Measurements from ENCODE around the gene NPPC.
"Not testable (repeated sequence)": the region's sequence is repeated elsewhere in the genome, so short reads cannot be mapped to it uniquely, and the experiment has no call there.

NPPC gene

DNA sequence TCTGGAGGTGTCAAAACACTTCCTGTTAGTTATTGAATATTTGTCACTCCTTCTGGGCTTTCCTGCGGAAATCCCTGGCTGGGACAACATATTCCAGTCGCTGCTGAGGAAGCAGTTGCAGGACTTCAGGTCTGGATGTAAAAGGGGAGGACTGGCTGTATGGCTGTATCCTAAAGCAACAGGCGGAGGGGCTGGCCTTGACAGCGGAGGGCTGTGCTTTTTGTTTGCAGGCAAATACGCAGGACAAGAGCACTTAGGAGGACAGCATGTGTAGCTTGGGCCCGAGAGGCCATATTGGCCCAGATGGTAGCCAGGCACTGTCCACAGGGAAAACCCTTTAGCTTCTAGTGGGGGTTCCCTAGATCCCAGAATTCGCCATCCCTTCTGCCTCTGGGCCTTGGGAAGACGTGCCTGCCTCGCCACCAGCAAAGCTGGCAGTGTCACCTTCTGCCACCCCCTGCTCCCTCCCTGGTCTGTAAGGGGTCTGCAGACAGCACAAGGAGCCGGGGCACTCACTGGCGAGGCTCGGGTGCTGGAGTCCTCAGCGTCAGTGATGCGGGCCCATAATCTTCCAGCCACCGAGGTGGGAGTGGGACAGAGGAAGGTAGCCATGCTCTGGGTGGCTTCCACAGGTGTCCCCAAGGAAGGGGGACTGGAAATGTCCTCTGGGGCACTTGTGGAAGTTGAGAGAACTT is 6.7 kb downstream of the NPPC start:
- no peak for DNase-seq

DNA sequence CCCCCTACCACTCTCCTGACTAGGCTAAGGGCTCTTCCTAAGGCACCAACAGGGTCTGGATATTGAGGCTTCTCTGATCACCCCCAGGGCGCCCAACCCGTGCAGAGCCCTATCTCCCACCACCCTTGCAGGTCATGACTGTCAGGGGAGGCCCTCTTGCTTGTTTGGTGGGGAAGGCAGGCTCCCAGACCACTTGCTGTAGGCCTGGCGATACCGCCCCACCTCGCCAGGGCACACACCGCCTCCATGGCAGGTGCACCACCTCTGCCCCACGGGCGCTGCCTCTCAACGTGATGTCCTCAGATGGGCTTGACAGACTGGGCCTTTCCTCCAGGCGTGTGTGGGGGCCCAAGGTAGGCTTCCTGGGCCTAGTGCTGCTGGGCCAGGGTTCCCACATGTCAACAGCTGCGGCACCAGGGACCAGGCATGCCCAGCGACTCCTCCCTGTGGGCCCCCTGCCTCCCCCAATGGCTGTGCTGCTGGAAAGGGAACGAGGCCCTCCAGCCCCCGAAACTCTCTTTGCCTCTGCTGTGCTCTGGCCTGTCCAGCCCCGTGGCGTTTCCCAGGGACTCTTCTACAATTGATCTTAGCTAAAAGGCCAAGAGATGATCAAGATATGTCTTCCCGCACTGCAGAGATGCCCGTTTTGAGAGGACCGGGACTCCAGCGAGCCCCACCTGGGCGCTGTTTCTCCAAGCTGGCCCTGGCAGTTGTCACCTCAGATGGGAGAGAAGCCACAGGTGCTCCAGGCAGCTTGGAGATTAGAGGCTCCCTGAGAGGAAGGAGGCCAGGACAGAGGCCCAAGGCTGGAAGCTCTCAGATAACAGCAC is 7.5 kb downstream of the NPPC start:
- DNase-seq, result no peak

DNA sequence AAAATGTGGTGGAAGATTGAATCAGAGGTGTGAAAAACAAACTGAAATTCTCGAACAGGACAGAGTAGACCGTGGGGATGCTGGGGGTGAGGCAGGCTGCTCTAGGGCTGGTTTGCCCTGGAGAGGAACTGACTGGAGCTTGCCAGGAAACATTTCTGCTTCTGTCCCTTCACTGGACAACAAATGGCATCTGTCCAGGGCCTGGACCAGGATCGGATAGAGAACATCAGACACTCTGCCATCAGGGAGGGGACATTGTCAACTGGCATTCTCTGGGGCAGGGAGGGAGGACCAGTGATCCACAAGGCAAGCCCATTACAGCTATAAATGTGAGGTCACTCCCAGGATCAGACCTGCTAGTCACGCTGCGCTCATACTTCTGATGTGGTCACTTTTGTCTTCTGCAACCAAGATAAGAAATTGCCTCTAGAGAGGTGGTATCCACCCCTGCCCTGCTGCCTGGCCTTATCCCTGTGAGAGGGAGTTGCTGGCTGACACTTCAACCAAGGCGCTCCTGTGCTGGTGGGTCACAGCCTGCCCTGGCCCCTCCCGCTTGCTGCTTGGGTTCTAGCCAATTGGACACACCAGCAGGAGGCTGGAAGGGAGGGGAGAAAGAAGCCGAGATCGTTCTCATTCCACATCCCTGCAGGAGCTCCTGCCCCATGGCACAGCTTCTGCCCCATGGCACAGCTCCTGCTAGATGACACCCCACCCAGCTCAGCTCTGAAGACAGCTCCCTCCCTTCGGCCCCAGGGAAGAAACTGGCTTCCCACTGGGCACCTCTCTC is 8.7 kb downstream of the NPPC start:
- peak; percentile 10 for DNase-seq

DNA sequence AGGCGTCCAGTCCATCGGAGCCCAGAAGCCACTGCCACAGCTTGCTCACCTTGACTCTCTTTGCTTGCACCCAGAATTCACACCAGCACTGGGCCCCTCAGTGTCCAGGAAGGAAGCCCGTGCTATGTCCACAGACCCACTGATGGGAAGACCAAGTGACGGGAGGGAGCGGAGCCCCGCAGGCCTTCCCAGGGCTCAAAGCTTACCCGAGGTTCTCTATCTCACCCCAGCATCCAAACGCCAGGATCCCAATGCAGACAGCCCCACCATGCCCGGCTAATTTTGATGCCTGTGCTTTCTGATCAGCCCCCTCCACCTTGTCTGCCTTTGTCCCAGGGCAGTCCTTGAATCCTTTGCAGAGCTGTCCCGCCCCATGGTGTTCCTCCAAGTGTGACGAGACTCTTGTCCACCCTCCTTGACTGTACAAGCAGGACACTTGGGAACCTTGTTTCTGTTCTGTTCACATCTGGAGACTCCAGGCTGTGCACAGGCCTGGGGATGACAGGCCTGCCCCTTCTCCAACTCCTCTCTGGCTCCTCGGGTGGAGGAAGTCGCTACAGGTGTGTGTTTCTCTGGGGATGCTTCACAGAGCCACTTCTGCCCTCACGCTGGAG is 12.0 kb downstream of the NPPC start:
- DNase-seq, result peak; percentile 34

DNA sequence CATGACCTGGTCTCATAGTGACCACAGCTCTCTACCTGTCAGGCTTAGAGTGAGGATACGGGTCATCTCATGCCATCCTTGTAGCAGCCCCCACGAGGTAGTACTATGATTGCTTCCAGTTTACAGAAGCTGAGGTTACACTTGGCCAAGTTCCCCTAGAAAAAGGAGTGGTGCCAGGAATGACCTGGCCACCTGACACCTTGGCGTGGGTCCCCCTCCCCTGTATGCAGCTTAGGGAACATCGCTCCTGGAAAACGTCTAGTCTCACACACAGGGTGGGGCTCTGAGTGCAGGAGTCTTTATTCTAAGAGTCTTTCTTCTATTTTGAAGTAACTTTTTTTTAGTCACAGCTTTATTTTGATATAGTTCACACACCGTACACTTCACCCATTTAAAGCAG is 14.8 kb downstream of the NPPC start:
- no peak for DNase-seq

DNA sequence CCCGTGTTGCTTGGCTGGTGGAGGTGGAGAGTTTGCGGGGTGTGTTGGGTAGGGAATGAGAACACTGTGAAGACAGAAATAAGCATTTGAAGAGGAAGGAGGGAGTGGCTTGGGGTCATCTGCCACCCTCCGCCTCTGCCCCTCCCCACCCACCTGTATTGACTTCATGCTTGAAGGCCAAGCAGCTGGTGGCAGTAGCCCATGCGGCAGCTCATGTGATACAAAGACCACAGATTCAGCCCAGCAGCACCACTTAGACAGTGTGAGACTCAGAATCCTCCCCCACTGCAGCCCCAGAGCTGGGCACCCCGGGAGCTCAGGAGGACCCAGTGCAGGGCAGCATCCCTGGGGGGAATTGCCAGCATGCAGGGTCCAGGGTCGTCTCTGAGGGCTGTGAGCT is 15.4 kb downstream of the NPPC start:
- peak; percentile 28 for DNase-seq

DNA sequence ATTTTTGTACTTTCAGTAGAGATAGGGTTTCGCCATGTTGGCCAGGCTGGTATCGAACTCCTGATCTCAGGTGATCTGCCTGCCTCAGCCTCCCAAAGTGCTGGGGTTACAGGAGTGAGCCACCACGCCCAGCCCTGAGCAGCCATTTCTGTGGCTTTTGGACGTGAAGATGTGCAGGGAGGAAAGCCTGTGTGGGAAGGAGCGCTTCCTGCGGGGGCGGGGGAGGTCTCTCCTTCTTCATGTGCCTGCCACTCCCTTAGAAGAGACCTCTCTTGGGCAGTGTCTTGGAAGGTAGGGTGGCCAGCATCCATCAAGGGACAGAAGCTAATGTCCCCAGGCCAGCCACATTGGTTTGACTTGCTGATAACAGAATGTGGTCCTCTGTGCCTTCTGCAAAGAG is 16.0 kb downstream of the NPPC start:
- not testable (repeated sequence) for DNase-seq

DNA sequence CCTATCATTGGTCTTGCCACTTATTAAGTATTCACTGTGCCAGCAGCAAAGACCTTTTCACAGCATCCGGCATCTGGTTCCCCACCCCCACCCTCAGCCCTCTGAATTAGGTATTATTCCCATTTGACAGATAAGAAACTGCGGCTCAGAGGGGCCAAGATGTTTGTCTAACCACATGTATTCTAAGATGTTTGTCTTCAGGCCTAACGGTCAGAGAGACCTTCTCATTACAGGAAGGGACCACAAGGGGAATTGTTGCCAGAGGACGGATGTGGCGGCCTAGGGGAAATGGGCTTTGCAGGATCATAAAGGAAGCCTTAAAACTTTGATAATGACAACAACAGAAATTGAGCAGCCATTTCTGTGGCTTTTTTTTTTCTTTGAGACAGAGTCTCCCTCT is 16.6 kb downstream of the NPPC start:
- DNase-seq, result no peak

DNA sequence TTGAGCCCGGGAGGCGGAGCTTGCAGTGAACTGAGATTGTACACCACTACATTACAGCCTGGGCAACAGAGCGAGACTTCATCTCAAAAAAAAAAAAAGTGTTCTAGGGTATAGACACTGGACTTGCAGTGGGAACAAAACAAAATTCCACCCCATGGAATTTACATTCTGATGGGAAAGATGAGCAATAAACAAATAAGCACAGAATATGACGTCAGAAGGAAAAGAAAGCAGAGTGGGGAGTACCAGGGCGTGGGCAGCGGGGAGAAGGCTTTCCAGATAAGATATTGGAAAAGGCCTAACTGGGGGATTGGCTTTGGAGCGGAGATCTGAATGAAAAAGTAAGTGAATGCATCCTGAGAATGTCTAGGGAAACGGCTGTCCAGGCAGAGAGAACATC is 17.6 kb downstream of the NPPC start:
- DNase-seq, result no peak

DNA sequence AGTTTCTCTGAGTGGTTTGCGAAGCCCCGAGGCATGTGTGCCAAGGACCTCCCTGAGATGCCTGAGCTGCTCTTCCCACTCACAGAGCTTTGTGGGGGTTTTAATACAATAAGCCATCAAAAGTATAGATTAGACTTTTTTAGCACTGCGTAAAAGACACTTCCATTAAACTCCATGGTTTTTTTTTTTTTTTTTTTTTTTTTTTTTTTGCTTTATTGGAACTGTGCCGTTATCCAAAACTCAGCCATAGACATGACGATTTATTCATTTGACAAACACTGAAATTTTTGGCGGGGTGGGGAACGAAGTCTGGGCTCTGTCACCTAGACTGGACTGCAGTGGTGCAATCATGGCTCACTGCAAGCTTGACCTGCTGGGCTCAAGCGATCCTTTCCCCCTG is 18.4 kb downstream of the NPPC start:
- no peak for DNase-seq

DNA sequence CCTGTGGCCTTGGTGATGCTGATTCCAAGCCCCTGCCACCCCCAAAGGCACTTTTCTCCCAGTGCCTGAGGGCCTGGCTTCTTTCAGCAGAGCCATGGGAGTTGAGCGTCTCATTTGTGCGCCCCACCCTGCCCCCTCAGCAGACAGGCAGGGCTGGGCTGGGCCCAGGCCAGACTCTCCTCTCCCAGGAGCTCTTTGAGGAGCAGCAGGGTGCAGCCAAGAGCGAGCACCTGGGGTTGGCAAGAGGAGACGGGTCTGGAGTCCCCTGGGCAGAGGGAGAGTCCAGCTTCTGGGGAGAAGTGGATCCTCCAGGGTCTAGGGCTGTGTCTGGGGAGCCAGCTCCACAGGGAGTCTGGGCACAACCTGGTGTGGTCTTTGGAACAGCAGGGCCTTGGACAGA is 21.2 kb downstream of the NPPC start:
- DNase-seq, result peak; percentile 26

DNA sequence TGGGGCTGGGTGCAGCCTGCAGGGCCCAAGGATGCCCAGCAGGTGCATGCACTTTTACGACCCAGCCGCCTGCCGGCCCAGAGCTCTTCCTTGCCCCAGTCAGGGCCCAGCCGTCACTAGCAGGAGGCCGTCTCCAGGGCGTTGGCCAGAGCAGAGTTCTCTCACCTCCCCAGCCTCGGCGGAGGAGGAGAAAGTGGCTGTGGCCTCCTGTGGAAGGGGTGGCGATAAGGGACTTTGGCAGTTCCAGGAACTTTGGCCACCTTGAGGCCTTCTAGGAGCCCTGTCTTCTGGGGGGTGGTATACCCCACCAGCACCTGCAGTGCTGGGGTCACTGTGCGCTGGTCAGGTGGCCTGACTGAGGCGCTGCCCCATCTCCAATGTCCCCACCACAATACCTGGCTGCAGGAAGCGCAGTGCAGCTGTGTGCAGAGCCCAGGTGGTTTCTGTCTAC is 22.0 kb downstream of the NPPC start:
- no peak for DNase-seq

DNA sequence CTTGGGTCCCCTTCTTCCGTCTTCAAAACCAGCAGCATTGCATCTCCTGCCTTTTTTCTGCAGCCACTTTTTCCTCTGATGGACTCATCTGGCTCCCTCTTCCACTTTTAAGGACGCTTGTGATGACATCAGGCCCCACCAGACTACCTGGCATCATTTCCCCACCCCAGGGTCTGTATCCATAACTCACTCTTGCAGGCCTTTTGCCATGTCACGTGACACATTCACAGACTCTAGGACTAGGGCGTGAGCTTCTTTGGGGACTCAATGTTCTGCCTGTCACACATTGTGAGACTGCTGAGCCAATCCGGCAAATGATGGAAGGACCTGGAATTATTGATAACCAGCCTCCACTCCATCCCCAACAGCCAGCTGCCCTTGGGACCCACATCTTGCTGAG is 23.6 kb downstream of the NPPC start:
- DNase-seq, result no peak

DNA sequence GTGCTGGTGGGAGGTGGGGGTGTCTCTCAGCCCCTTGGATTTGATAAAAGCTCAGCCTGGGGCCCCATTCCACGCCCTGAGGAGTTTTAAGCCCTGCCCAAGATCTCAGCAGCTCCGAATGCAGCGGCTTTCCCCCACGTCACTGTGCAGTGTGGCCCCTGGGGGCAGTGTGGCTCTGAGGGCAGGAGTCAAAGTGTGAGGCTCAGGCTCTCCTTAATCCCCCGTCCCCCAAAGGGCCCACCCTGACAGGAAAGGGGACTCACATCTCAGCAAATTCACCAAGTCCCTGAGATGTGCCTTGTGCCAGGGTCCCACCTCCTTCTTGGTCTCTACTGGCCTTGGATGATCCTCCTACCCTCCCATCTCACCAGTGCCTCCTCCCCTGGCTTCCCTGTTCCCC is 25.2 kb downstream of the NPPC start:
- DNase-seq, result no peak

DNA sequence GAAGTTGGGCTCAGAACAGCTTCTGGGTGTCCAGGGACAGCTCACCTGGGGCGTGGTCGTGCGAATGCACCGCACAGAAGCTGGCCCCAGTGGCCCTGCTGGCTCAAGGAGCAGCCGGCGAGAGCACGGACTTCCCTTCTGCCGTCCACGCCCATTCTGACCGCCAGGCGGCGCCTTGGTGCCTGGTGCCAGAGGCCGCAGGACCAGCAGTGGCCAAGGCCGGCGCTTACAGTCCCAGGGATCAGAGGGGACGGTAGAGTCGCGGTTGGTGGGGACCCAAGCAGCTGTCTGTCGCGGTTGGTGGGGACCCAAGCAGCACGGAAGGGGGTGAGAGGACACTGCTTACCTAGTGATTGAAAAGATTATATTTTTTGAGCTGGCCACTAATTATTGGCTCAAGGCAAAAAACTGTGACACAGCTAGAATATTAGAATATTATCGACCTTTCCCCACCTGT is 25.7 kb downstream of the NPPC start:
- DNase-seq, result no peak

DNA sequence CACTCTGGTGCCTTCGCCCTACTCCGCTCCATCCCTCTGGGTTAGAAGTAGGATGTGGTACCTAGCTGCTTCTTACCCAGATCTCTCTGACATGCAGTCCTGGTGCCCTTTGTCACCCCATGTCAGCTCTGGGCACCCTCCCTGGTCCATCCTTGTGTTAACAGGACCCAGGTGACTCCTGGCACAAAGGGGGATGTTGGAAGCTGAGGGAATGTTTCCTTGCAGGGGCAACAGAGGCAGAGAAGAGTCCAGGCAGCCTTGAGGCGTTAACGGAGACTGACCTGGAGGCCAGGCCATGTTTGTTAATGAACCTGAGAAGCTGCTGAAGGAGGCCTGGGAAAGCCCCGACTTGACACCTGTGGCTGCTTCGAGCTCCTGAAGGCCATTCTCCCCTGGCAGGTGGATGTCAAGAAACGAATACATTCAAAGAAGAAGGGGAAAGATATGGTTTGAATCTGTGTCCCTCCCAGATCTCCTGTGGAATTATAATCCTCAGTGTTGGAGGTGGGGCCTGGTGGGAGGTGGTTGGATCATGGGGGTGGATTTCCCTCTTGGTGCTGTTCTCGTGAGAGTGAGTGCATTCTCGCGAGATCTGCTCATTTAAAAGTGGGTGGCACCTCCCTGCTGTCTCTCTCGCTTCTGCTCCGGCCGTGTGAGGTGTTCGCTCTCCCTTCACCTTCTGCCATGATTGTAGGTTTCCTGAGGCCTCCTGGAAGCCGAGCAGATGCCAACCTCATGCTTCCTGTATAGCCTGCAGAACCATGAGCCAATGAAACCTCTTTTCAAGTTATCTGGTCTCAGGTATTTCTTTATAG is 31.4 kb downstream of the NPPC start:
- DNase-seq, result no peak

DNA sequence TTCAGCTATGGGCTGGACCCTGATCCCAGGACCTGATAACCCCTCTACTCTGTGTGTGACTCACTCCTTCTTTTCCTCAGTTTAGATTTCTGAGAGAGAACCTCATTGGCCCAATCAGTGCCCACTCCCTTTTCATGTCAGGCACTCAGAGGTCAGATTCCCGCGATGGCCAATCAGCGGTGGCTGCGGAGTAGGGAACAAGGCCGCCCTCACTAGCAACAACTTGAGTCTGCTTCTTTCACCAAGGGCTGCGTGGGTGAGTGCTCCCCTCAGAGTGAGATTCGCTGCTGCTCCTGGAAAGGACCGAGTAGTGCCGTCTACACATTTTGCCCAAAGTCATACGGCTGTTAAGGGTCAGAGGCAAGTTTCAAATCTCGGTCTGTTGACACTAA is 34.7 kb downstream of the NPPC start:
- DNase-seq, result peak; percentile 56

DNA sequence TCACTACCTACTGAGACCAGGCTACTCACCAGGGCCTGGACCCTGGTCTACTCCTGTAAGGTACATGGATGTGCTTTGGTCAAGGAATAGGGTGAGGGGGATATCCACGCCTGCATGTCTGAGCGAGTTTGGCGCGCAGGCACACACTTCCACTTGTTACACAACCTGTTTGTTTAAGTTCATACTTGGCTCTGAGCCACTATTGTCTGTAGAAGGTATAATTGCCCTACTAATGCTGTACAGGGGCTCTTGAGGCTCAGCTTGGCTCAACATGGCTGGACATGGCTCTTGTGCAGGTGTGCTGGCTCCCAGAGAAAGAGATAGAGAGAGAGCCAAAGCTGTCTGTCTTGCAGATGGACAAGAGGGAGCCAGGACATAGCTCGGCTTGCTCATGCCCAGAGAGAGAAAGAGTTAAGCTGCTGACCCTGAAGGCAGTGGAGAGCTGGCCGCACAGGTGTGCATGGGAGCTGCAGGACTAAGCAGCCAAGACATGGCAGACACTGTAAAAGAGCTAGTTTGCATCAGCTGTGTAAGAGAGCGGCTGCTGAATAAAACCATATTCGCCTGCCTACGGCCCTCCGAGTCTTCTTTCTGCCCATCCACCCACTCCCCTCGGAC is 35.2 kb downstream of the NPPC start:
- peak; percentile 89 for DNase-seq

DNA sequence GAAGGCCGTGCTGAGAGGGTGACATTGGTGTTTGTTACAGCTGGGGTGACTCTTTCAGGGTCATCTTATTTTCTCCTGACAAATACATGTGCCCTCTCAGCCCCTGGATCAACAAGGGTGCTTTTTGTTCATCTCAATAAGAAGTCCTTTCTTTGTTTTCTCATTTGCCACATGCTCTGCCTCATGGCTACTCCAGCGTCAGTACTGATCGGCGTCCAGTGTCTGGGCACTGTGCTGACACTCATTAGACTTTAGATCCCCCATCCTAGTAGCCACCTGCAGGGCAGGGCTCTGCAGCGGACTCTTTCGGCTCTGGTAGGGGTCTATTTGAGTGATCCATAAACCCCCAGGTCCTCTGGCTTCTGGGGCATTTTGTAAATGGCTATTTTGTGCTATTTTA is 38.4 kb downstream of the NPPC start:
- DNase-seq, result no peak

DNA sequence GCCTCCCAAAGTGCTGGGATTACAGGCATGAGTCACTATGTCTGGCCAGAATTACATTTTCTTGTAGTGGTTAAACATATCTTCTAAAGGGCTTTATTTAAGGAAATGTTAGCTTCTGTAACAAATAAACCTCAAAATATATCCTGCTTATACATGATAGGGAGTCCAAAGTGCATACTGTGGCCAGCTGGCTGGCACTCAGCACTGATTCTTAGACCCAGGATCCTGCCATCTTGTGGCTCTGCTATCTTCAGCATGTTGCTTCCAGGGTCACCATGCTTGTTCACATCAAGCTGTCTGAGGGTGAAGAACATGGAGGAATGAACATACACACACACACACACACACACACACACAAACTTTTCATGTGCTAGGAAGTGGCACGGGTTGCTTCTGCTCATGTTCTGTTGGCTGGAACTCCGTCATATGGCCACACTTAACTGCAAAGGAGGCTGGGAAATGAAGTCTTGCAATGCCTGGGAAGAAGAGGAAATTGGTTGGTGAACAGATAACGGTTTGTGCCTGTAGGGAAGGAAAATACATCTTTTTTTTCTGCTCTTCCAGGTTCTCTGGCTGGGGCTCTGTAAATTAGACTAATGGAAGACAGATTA is 40.0 kb downstream of the NPPC start:
- no peak for DNase-seq

DNA sequence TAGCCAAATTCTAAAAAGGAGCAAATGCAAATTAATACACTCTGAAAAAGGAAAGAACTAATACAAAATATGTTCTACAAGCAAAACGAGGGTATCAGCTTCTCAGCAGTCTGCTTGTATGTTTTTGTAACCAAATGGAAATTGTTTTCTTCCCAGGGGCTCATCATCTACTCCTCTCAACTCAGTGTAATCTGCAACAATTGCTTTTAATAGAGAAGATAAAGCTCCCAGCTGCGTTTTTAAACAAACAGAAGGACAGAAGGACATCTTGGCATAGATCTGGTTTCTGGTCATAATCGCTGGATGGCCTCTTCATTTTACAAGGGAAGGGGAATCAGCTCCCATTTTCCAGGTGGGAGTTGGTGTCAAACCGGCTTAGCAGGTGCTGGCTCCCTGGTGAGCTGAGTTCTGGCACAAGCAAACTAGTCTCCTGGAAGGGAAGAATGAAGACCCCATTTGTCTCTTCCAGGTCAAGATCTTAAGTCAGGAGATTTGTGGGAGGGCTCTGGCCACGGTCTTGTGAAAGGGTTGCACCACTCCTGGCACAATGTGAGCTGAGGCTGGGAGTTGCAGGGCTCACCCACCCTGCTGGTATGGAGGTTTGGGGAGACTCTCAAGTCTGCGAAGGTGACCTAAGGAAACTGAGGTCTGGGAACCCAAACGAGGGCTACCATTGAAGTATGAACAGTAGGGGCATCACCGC is 41.6 kb downstream of the NPPC start:
- DNase-seq, result peak; percentile 80
